HG02798 (cell line): ENCODE measurements around the gene ANGPTL1.
"Not testable (repeated sequence)": the region's sequence is repeated elsewhere in the genome, so short reads cannot be mapped to it uniquely, and the experiment has no call there.

Experiments
- ATAC-seq: cut with Tn5 transposase; IDR thresholded peaks from one replicate; pipeline ENCODE4 v1.9.1; 2021; ENCODE audit warnings: mild to moderate bottlenecking; ENCODE audit not compliant: unreplicated experiment, poor library complexity

The ANGPTL1 gene

DNA sequence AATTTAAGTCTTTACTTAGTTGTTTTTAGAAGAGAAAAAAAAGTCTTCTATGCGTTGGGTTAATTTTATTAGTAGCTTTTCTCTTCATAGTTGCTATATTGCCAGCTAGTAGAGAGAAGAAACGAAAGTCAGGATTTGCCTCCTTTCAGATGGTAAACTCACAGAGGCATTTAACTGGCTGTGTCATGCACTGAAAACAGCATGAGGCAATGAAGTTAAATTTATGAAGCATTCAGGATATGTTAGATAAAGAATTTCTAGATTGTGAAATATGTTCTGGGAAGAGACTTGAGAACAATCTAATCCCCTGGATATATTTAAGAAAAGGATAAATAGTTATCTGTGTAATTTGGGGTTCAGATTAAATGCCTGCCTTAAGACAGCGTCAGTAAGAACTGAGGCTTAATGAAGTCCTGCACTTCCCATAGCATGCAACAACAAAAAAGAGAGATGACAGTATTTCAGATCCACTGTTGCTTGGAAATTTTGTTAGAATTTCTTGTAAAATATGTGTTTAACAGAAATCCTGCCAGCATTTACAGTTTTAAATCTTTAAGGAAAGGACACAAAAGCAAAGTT, 1.7 kb downstream of the ANGPTL1 start:
- ATAC-seq: no peak

DNA sequence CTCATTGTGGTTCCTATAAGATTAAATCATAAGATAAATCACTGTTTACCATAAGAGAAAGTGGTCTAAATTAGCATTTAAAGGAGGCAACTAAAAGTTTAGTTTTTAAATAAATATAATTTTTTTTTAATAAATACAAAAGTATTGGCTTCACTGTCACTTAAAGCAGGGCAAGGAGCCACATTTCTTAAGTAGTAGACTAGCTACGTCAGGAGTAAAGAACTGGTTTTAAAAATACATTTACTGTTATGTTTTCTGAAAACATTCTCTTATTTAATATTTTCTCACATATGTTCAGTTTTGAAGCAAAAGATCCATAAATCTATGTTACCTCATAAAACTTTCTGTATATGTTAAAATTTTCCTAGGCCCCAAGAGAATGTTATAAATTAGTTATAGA, 2.2 kb downstream of the ANGPTL1 start:
- no peak for ATAC-seq

GRCh38 chr1:178867670-178868069, 3.2 kb downstream of the ANGPTL1 start:
- no peak for ATAC-seq

DNA sequence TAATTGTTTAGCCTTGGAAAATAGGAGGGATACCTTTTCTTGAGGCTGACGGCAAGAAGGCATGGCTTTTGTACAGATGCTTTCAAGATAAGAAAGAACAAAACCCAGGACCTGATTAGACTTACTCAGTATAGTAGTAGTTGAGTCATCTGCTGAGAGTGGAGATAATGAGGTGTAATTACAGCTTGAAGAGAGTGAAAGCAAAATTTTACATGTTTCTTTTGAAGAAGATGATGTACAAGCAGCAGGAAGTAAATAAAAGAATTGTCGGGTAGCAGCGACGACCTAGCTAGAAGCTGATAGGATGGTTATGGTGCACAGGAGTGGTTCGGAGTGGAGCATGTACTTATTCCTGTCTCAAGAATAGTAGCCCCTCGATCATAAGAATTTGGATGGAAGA, 6.6 kb downstream of the ANGPTL1 start:
- ATAC-seq: no peak

GRCh38 chr1:178862864-178863263, 8.0 kb downstream of the ANGPTL1 start:
- ATAC-seq: no peak

- ATAC-seq: no peak
Observed at GRCh38 chr1:178862416-178862815, 8.5 kb downstream of the ANGPTL1 start.

GRCh38 chr1:178857126-178857525, 13.8 kb downstream of the ANGPTL1 start:
- no peak for ATAC-seq

DNA sequence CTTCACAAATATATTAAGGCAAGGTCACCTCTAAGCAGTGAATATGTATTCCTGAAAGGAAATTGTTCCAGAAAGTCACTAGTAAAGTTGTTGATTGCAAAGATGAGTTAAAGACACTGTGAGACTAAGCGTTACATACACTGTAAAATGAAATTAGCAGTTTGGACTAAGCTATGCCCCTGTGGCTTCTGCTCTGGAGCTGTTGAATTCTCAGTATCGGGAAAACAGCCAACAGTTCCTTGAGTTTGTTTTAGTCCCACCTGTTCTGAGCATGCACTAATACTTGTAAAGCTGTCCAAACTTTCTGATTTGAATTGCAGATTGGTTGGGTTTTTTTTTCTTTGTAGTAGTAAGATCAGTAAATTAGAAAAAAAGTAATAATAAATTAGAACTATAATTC, 21.0 kb downstream of the ANGPTL1 start:
- ATAC-seq: no peak

- not testable (repeated sequence) for ATAC-seq
Observed at GRCh38 chr1:178847919-178848318, 23.0 kb downstream of the ANGPTL1 start.

DNA sequence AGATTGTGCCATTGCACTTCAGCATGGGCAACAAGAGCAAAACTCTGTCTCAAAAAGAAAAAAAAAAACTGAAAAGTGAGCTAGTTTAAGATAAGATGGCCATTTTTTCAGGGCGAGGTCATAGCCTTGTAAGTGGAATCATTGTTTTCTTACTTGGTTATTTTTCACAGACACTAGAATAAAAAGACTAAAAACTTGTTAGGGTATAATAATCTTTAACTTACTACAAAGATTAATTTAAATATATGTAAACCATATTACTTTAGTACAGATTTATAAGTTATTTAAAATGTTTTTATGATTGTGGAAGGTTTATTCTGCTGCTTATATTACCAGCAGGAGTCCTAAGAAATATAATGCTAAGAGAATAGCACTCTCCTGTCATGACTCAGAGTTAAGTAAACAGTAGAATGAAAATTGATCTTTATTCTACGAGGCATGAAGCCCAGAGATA, 23.5 kb downstream of the ANGPTL1 start:
- ATAC-seq: no peak

DNA sequence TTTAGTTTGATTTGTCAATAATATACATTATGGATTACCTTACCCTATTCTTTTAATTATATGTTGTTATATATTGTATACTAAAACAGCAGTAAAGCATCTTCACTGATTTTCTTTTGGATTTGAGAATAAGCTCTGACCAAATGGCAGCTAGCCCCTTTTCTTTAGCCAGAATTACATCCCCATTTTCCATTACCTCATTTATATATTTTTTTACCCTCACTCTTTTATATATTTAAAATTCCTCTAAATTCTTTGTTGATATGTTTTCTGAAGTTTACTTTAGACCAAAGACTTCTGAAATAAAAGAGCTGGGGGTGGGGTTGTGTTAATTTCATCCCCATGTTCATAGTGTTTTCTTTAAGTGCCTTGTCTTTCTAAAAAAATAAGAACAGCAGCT, 24.6 kb downstream of the ANGPTL1 start:
- no peak for ATAC-seq

DNA sequence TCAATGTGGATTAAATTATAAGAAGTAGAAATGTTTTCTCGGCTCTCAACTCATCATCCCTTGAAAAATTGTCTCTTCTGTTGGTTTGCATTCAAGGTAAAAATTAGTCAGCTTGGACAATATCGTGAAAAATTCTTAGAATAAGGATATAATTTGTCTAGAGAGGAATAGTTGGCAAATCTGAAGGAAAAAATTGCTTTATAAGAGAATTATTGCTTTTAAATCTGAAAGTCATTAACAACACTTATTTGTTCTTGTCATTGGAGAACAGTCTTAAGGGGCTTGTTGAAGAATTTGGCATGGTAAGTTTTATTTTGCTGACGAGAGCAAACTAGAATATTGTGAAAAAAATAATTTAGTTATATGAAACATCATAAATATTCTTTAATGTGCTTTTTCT, 26.4 kb downstream of the ANGPTL1 start:
- ATAC-seq: no peak

DNA sequence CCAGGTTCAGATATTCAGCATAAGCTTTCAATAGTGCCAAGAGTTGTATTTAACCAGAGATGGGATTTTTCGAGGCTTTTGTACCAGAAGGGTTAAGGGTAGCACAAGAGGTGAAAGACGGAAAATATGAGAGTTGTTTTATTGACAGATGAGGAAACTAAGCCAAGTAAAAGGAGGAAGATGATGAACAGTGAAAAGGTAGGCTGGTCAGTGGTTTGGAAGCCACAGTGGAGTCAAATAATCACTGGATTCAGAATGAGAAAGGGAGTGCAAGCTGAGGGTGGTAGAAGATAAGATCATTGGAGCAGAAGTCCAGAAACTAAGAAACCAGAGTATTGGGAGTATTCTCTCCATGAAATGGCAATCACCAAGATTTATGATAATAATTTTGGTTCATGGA, 45.7 kb downstream of the ANGPTL1 start:
- ATAC-seq: no peak

GRCh38 chr1:178821134-178821866, 49.6 kb downstream of the ANGPTL1 start:
- ATAC-seq: no peak

DNA sequence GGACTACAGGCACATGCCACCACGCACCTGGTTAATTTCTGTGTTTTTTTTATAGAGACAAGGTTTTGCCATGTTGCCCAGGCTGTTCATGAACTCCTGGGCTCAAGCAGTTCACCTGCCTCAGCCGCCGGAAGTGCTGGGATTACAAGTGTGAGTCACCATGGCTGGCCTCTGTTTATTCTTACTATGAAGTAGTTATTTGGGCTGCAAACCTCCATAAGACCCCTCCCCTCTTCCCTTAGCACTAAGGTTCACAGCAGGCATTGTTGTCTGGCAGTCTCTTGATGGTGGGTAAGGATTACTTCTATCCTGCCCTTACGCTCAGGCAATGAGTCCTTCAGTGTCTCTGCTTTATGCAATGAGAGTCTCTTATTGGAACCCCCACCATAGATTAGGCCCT, 51.8 kb downstream of the ANGPTL1 start:
- no peak for ATAC-seq

GRCh38 chr1:178818416-178818815, 52.5 kb downstream of the ANGPTL1 start:
- no peak for ATAC-seq

DNA sequence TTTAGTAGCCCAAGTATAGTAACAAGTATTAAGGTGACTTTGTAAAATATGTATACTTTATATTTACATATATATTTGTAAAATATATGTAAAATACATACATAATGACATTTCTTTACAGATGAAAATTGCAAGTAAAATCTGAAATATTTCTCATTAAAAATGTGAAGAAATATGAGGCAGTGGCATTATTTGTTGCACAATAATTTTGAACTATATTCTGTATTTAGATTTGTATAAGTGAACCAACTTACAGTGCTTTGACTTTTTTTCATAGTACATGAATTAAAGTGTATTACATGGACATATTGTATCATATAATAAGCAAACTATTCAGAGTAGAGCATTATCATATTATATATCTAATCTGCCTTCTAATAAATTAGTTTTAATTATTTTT, 60.3 kb downstream of the ANGPTL1 start:
- ATAC-seq: no peak

DNA sequence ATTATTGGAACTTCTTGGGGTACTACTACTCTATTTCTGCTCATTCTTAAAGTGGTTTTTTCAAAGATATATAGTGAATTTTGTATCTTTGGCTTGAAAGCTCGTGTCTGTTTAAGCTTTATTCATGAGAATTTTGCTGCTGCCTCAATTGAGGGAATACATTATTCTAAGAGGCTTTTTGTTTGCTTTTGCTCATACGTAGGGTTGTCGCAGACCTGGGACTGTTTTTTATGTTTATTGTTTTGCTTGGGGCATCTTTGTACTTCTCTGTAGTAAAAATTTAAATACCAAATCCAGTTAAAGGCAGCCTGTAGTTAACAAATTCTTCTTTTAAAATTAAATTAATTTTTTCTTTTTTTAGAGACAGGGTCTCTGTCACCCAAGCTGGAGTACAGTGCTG, 62.3 kb downstream of the ANGPTL1 start:
- no peak for ATAC-seq

DNA sequence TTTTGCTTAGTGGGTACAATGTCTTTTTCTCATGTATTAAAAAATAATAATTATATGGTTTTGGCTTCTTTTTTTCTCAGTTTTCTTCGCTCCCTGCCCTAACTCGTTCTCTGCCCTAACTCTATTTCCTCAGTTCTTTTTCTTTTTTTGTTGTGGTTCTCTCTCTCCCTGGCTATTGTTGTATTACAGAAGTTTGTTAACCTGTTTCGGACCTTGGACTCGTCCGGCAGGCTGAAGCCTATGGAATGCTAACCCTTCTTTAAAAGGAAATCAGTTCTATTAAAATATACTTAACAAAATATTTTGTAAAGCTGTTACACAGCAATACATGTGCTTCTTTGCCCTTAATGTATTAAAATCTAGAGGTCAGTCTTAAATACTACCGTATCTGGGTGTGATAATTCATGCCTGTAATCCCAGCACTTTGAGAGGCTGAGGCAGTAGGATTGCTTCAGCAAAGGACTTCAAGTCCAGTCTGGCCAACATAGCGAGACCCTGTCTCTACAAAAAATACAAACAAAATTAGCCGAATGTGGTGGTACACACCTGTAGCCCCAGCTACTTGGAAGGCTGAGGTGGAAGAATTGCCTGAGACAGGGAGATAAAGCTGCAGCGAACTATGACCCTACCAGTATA, 64.1 kb downstream of the ANGPTL1 start:
- ATAC-seq: no peak

DNA sequence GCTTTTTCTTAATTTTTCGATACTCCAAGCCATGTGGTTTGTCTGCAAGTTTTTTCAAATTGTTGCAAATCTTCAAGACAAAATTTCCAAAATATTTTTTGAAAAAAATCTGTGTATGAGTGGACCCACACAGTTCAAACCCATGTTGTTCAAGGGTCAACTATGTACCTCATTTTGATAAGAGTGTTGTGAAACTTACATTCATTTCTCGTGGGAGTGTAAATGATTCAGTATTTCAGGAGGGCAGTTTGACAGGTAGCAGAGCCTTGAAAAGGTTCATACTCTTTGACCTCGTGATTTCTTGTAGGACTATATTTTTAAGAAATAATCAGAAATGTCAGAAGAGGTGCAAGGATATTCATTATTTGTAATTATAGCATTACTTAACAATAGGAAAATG, 68.0 kb downstream of the ANGPTL1 start:
- no peak for ATAC-seq
